NCI-H2227 (cell line): ENCODE results near the gene CAT.

ENCODE experiments used
- DNase-seq: peaks from one replicate; lab custom pipeline; 2025; ENCODE audit not compliant: unreplicated experiment; lab: John Stamatoyannopoulos, UW

Gene CAT

DNA sequence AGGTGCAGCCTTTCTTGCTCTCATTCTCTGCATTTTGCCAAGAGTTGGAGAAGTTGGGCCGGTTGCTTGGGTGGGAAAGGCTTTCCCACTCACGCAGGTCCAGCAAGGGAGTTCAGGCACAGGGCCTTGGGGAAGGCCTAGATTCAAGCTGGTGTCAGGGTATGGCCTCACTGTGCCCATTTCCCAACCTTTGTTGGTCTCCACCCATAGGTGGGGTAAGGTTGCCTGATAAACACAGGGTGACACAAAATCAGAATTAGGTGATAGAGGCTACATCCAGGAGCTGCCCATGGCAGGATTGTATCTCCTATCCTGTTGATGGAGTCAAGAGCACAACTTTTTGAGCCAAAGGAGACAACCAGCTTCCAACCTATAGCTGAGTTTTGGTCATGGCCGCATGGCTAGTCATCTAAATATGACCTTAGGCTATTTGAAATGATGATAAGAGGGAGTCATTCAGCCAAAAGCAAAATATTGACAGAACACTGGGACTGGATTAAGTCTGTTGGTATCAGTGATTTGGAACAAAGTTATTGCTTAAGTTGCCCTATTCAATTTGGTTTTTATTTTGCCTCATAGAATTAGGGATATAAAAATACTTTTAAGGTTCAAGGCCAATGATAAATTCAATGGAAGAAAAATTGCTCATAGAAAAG, 20.9 kb downstream of the CAT start:
- no peak for DNase-seq

DNA sequence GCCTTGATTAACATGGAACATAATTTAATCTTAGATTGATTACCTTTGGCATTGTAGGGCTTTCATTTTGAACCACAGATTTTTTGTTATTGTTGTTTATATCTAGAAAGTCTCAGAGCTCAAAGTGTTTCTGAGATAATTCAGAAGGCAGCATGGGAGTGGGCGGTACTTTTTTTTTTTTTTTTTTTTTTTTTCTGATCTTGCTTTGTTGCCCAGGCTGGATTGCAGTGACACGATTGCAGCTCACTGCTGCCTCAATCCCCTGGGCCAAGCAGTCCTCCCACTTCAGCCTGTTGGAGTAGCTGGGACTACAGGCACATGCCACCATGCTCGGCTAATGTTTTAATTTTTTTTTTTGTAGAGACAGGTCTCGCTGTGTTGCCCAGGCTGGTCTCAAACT, 21.5 kb downstream of the CAT start:
- no peak for DNase-seq

DNA sequence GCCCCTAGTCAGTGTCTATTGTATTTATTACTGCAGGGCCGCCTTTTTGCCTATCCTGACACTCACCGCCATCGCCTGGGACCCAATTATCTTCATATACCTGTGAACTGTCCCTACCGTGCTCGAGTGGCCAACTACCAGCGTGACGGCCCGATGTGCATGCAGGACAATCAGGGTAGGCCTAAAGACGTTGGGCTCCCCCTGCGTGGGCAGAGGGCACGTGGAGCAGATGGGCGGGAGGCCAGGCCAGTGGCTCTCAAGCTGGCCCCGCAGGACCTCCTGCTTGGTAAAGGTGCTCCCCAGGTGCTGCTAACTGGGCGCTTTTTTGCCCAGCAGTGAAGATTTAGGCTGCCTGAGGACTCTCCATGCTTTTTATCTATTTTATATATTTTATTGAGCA, 22.5 kb downstream of the CAT start:
- DNase-seq: no peak

GRCh38 chr11:34464591-34465051, 25.9 kb downstream of the CAT start:
- DNase-seq: no peak

DNA sequence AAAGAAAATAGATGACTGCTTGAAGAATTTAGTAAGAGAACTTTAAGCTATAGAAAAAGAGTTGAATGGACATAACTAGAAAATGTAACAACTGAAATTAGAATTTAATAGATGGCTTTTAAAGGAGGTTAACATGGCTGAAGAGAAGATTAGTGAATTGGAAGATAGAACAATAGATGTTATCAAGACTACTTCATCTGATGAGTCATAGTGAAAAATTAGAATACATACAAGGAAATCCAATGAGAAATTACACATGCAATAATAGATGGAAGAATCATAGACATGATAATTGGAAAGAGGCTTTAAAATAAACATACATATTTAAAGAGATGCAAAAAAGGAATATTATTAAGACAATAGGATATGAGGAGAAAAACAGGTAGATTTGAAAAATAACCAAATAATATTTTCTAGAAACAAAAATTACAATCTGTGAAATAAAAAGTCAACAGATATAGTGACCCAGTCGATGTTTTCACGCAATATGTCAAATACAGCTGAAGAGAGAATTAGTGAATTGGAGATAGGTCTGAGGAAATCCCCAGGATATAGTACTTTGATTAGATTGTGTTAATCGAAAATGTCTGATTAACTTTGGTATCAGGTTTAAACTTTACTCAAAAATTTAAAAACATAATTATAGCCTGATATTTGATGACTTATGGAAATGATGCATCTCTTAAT, 28.2 kb downstream of the CAT start:
- DNase-seq: no peak

DNA sequence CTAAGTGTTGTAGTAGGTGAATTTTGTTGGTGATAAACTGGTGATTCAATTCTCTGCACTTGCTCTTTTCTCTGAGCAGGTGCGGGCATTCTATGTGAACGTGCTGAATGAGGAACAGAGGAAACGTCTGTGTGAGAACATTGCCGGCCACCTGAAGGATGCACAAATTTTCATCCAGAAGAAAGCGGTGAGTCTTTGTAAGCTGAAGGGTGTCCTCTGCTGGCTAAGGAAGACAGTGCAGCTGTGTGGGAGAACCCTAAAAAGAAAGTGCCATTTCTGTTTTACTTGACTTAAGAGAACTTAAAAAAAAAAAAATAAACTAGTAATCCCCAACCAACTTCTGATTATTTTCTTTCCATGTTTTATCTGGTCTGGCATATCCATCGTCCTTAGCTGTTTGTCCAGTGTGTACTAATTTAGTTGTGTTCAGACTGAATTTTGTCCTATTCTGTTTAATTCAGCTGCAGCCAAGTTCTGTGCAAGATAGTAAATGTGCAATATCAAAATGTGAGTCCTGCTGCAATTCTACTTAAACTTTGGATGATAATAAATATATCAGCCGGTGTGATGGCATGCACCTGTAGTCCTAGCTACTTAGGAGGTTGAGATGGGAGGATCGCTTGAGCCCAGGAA, 29.6 kb downstream of the CAT start:
- no peak for DNase-seq

GRCh38 chr11:34473603-34474169, 35.0 kb downstream of the CAT start:
- DNase-seq: no peak

DNA sequence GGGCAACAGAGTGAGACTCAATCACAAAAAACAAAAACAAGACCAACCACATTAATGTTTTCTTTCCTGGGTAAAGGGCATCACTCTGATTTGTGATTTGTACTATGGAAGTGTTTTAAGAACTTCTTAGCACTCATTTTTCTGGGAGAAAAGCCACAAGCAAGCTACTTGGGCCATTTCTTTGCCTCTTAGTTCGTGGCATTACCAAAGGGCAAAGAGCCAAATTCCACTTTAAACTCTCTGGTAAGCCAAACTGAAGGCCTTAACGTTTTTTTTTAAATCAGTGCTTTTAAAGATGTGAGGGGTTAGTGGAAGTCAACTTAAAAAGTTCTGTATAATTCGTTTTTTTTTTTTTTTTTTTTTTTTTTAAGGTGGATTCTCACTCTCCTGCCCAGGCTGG, 36.9 kb downstream of the CAT start:
- no peak for DNase-seq

DNA sequence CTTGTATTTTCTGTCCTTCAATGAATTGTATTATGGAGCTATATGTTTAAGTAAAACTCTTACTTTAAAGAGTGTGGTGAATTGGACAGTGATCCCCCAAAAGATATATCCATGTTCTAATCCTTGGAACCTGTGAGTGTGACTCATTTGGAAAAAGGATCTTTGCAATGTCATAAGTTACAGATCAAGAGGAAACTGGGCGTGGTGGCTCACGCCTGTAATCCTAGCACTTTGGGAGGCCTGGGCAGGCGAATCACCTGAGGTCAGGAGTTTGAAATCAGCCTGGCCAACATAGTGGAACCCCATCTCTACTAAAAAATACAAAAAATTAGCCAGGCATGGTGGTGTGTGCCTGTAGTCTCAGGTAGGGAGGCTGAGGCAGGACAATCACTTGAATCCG, 38.1 kb downstream of the CAT start:
- DNase-seq: no peak

GRCh38 chr11:34478845-34479663, 40.3 kb downstream of the CAT start:
- no peak for DNase-seq

GRCh38 chr11:34480314-34480713, 41.6 kb downstream of the CAT start:
- no peak for DNase-seq

DNA sequence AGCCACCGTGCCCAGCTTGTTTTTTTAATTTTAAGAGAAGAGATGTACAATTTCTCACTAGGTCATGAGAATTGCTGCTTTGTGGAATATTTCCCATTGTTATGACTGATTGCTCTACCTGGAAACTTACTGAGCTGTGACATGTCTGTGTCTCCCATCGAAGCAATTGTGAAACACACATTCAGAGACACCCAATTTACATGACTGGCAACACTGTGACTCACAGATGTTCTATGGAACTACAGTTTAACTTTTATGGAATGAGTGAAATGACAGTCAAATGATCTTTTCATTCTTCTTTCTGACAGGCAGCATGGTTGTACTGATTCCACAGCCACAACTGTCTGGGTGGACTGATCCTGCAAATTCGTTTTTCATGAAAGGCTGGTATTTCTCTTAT, 42.6 kb downstream of the CAT start:
- no peak for DNase-seq

DNA sequence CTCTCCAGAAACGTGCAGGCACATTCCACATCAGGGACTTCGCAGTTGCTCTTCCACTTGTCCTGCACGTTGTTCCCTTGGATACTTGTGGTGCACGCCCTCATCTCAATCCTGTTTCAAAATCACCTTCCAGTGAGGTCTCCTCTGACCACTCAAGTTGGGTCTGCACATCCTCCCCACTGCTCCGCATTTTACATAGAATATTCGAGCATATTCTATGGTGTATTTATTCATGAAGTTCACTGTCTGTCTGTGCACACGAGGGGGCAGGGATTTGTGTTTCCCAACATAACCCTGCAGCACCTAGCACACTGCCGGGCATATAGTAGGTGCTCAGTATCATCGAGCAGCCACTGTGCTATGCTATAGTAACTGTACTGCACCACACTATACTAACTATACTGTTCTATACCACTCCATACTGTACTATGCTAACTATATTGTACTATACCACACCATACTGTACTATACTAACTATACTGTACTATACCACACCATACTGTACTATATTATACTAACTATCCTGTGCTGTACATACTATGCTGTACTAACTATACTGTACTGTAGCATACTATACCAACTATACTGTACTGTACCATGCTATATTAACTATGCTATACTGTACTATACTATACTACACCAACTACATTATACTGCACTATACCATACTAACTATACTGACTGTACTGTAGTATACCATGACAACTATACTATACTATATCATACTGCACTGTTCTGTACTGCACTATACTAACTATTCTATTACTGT, 44.6 kb downstream of the CAT start:
- DNase-seq: no peak

DNA sequence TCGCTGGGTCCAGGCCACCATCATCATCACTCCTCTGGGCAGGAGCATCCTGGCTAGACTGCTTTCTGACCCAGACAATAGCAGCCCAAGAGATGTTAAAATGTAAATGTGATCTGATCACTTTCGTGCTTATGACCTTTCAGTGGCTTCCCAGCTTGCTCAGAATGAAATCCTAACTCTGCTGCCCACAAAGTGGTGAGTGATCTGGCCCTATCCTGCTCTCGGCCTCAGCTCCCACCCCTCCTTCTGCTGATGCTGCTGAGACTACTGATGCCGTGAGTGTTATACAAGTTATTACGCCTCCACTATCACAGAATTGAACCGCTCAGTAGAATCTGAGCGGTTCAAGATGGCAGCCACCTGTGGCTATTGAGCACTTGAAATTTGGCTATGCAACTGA, 48.7 kb downstream of the CAT start:
- DNase-seq: no peak

GRCh38 chr11:34488855-34489557, 50.3 kb downstream of the CAT start:
- DNase-seq: no peak

GRCh38 chr11:34490304-34490703, 51.6 kb downstream of the CAT start:
- no peak for DNase-seq

- peak; percentile 74 for DNase-seq
Measured at GRCh38 chr11:34492806-34493414, 54.2 kb downstream of the CAT start.

DNA sequence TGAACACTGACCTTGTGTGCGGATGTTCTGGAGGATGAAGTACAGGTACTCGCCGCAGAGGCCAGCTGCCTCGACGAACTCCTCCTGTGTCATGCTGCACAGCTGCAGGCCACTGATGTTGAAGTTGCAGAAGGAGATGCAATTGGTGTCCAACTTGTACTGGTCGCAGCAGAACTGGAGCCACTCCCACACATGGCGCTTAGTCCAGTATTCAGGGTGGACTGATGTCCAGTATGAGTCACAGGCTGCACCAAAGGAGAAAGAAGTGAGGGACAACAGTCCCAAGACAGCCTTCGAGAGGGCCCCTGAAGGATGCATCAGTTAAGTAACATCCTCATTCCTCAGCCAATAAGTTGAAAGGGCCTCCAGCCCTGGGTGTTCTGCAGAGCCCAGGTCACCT, 54.7 kb downstream of the CAT start:
- DNase-seq: no peak

DNA sequence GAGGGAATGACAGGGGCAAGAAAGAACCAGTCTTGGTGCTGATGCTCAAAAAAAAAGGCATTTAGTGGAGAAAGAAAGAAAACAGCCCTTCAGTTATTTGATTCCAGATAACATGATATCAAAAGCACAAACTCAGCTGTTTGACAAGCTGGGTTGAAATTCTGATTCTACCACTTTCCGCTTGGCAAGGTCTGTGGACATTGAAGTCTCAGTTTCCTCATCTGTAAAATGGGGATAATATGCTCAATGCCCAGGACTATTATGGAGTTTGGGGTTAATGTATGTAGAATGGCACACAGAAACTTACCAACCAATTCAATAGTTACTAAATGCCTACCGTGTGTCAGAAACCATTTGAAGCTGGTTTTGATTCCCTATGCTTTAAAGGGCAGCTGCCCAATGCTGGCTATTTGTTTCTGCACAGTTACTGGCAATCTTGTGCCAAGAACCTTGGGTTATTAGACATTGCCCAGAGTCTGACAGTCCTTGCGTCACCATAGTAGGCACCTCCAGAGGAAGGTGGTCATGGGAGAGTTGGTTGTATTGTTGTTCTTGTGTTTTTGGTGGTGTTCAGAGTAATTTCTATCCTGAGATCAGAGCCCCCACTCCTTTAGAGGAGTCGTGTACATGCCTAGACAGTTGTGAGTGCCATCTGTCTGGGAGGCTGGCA, 55.3 kb downstream of the CAT start:
- no peak for DNase-seq
